A549 (cell line): Measurements from ENCODE around the gene VPS4A. TPM values are rescaled to one million over a fixed set of nuclear protein-coding genes. Genes with fewer than 3 reads are reported as not detected.

Experiments
- ATAC-seq, 2 experiments: fragments of 200-7000 bp in 1 of 2; fragments of >200 bp in 1 of 2; cut with Nextera tagmentation in 1 of 2; cut with Tn5 transposase in 1 of 2; 3 replicates each; pipeline versions ENCODE4 v1.8.0 to v1.9.1; 2018 to 2020; ENCODE audit warnings: mild to moderate bottlenecking in 1 of 2, moderate library complexity in 1 of 2
- CTCF ChIA-PET: fragments of 300-600 bp; sonication (Branson Sonifier 250); formaldehyde crosslinking; extraction: SDS; loops from one replicate; lab custom pipeline; 2021; ENCODE audit warnings: antibody characterized with exemption, inconsistent platforms; lab: Yijun Ruan, JAX
- POLR2A ChIA-PET: fragments of 350-600 bp; formaldehyde crosslinking; extraction: SDS; loops from one replicate; lab custom pipeline; 2021; ENCODE audit warnings: antibody characterized with exemption, inconsistent platforms; lab: Yijun Ruan, JAX
- DNase-seq, 2 experiments: peaks; one replicate each; pipeline versions ENCODE4 v3.0.0 to v3.0.0-alpha.2; 2011 to 2016; ENCODE audit warnings: low read depth in 1 of 2, low spot score in 1 of 2
- FAIRE-seq: peaks from 2 replicates; lab custom pipeline; 2011; peaks lifted over from hg19 to GRCh38; lab: Jason Lieb, UNC
- H3K27ac ChIP-seq, 2 experiments: fragments of >200 bp; sonication (Bioruptor Twin); formaldehyde crosslinking; 3 replicates each; pipeline ENCODE4 v1.5.1; 2016 to 2017
- H3K4me1 ChIP-seq: fragments of >200 bp; sonication (Bioruptor Twin); formaldehyde crosslinking; 3 replicates; pipeline ENCODE4 v1.6.1; 2016
- H3K4me2 ChIP-seq: fragments of >200 bp; sonication (Bioruptor Twin); formaldehyde crosslinking; 3 replicates; pipeline ENCODE4 v1.6.1; 2016
- H3K4me3 ChIP-seq: fragments of >200 bp; sonication (Bioruptor Twin); formaldehyde crosslinking; 3 replicates; pipeline ENCODE4 v1.5.1; 2016
- H3K9me3 ChIP-seq: fragments of >200 bp; sonication (Bioruptor Twin); formaldehyde crosslinking; 3 replicates; pipeline ENCODE4 v1.6.1; 2016
- BHLHE40 ChIP-seq: IDR thresholded peaks from 2 replicates; pipeline ENCODE4 v1.6.1; 2012; ENCODE audit warnings: low read depth, low read length, inconsistent platforms
- CBX8 ChIP-seq: fragments of 200-600 bp; sonication (generic); IDR thresholded peaks from 2 replicates; pipeline ENCODE4 v1.6.1; 2016
- EHF ChIP-seq: fragments of 250-450 bp; sonication (Bioruptor Pico); IDR thresholded peaks from 2 replicates; pipeline ENCODE4 v1.5.0; 2020; ENCODE audit warnings: mild to moderate bottlenecking
- EHMT2 ChIP-seq: fragments of 200-600 bp; sonication (generic); IDR thresholded peaks from 2 replicates; pipeline ENCODE4 v1.6.1; 2016; ENCODE audit warnings: antibody characterized with exemption, low read depth, mild to moderate bottlenecking, moderate library complexity
- EP300 ChIP-seq, 2 experiments: fragments of >200 bp; sonication (Bioruptor Twin); formaldehyde crosslinking; IDR thresholded peaks; 2 replicates in 1 of 2; 3 replicates in 1 of 2; pipeline ENCODE4 v1.6.1; 2016 to 2017
- FOSL2 ChIP-seq, 2 experiments: fragments of 450-650 bp in 1 of 2; fragments of >200 bp in 1 of 2; sonication (Bioruptor Twin) in 1 of 2; formaldehyde crosslinking; IDR thresholded peaks; 2 replicates each; pipeline versions ENCODE4 v1.5.0 to v1.6.1; 2016 to 2020; ENCODE audit warnings: mild to moderate bottlenecking in 1 of 2, moderate library complexity in 1 of 2
- HDAC2 ChIP-seq: fragments of 200-600 bp; sonication (generic); IDR thresholded peaks from 2 replicates; pipeline ENCODE4 v1.6.1; 2016
- HOXA7 ChIP-seq: fragments of 250-450 bp; sonication (Bioruptor Pico); IDR thresholded peaks from 2 replicates; pipeline ENCODE4 v1.5.0; 2020; ENCODE audit warnings: mild to moderate bottlenecking, moderate library complexity
- HOXB13 ChIP-seq: fragments of 250-450 bp; sonication (Bioruptor Pico); IDR thresholded peaks from 2 replicates; pipeline ENCODE4 v1.5.0; 2020; ENCODE audit warnings: low read depth, mild to moderate bottlenecking, moderate library complexity
- HOXB5 ChIP-seq: fragments of 250-450 bp; sonication (Bioruptor Pico); IDR thresholded peaks from 2 replicates; pipeline ENCODE4 v1.5.0; 2020; ENCODE audit warnings: mild to moderate bottlenecking, moderate library complexity
- MAX ChIP-seq: IDR thresholded peaks from 2 replicates; pipeline ENCODE4 v1.6.1; 2012
- PHF8 ChIP-seq: fragments of 200-600 bp; sonication (generic); IDR thresholded peaks from 2 replicates; pipeline ENCODE4 v1.6.1; 2016; ENCODE audit warnings: low read depth, mild to moderate bottlenecking, antibody characterized with exemption, moderate library complexity, borderline replicate concordance
- POLR2A ChIP-seq: IDR thresholded peaks from 2 replicates; pipeline ENCODE4 v1.6.1; 2012; ENCODE audit warnings: mild to moderate bottlenecking, low read length
- RCOR1 ChIP-seq: fragments of 150-350 bp; IDR thresholded peaks from 2 replicates; pipeline ENCODE4 v1.6.1; 2014; ENCODE audit warnings: antibody characterized with exemption, low read length, low read depth
- REST ChIP-seq: fragments of 200-600 bp; sonication (generic); IDR thresholded peaks from 2 replicates; pipeline ENCODE4 v1.6.1; 2016; ENCODE audit warnings: antibody characterized with exemption, mild to moderate bottlenecking, moderate library complexity
- SREBF2 ChIP-seq: fragments of 450-650 bp; IDR thresholded peaks from 2 replicates; pipeline ENCODE4 v1.6.1; 2014; ENCODE audit warnings: mild to moderate bottlenecking, moderate library complexity
- USF2 ChIP-seq: fragments of 450-650 bp; IDR thresholded peaks from 2 replicates; pipeline ENCODE4 v1.6.1; 2014; ENCODE audit warnings: antibody characterized with exemption
- ZC3H11A ChIP-seq: fragments of 450-650 bp; IDR thresholded peaks from 2 replicates; pipeline ENCODE4 v1.6.1; 2014; ENCODE audit warnings: antibody characterized with exemption, mild to moderate bottlenecking
- ZFP36 ChIP-seq: fragments of 450-650 bp; IDR thresholded peaks from 2 replicates; pipeline ENCODE4 v1.6.1; 2014; ENCODE audit warnings: borderline replicate concordance; ENCODE audit not compliant: partially characterized antibody
- ZNF302 ChIP-seq: fragments of 250-450 bp; sonication (Bioruptor Pico); IDR thresholded peaks from 2 replicates; pipeline ENCODE4 v1.9.0; 2021; ENCODE audit warnings: inconsistent platforms, mild to moderate bottlenecking, moderate library complexity
- WGBS: methylation state at CpG from one replicate; pipeline ENCODE4 v1.1.6; 2017; ENCODE audit errors: missing lambda C conversion rate; 5-methylcytosine and 5-hydroxymethylcytosine counted together
- polyA plus RNA-seq, 4 experiments: library from polyadenylated mRNA; depleted of rRNA in 3 of 4; stranded (reverse); fragments of >200 nt; fragmentation: RNase III in 1 of 4; extraction: RNeasy Plus Mini Kit Qiagen cat#74134 plus additional on column Dnase treatment in 1 of 4; gene quantifications; 2 replicates in 3 of 4; 3 replicates in 1 of 4; pipeline ENCODE4 v1.2.3, GENCODE V29; 2011 to 2017

The VPS4A gene
- polyA plus RNA-seq, 2 of the 4 experiments (the other 2 are of a cell fraction) = 12.9 to 28.1 TPM

GRCh38 chr16:69270831-69271230, 40.3 kb upstream of the VPS4A start:
- TF ChIP-seq EHF (CRISPR knock-in tag) (no peak), EP300 (IDR thresholded peaks at IDR 0.05) (no peak), REST (no peak), HDAC2 (no peak), MAX (no peak), ZC3H11A (no peak), HOXB5 (CRISPR knock-in tag) (no peak), FOSL2 (IDR thresholded peaks at IDR 0.05) (no peak), FOSL2 (CRISPR knock-in tag; IDR thresholded peaks at IDR 0.05) (no peak), RCOR1 (no peak), EHMT2 (no peak), POLR2A (no peak), BHLHE40 (no peak), USF2 (no peak), SREBF2 (no peak)
- TF ChIP-seq, all 56 proteins: peak for 0
- no peak for DNase-seq
- H3K4me1 ChIP-seq = no peaks in the 10 kb centered on the region; the same call in 2 of the 3 replicates
- no peak overlapping the region for H3K4me2 ChIP-seq
- ChIA-PET CTCF (interaction anchor here (1.5 kb wide), 1 partner anchor 17 kb away, joined by 3 read pairs; no protein-coding TSS in a partner anchor), POLR2A (no interaction called here)
- no peak for ATAC-seq
- H3K27ac ChIP-seq = no peak overlapping the region
- H3K4me3 ChIP-seq = no peak overlapping the region
- FAIRE-seq = no peak
- no peaks in the 10 kb centered on the region for H3K9me3 ChIP-seq
- 95% methylated on average over 2 of the region's 2 CpGs for WGBS

- Histone ChIP-seq H3K4me3 (no peak overlapping the region), H3K4me1 (no peaks in the 10 kb centered on the region; the same call in 2 of the 3 replicates), H3K9me3 (no peaks in the 10 kb centered on the region)
- TF ChIP-seq HOXB13 (CRISPR knock-in tag) (no peak), POLR2A (no peak), CBX8 (no peak), ZNF302 (CRISPR knock-in tag) (no peak), HOXA7 (CRISPR knock-in tag) (no peak), ZFP36 (no peak)
- TF ChIP-seq, all 56 proteins: peak for 0
- Histone ChIP-seq H3K4me2 (no peak overlapping the region), H3K27ac (no peak overlapping the region)
- 88% methylated on average over 4 of the region's 4 CpGs for WGBS
- ChIA-PET POLR2A (interaction anchor here (0.6 kb wide), 1 partner anchor 81 kb away, joined by 6 read pairs; no protein-coding TSS in a partner anchor), CTCF (interaction anchor here (0.7 to 1.8 kb wide), 3 partner anchors 33 to 123 kb away, joined by 3 to 7 read pairs (median 4); no protein-coding TSS in a partner anchor)
- FAIRE-seq = no peak
- no peak for DNase-seq
- no peak for ATAC-seq
These were observed 38.1 kb upstream of the VPS4A start for GRCh38 chr16:69273009-69273408.

- POLR2A ChIA-PET = no interaction called here
- Histone ChIP-seq H3K4me2 (no peak overlapping the region), H3K4me3 (no peak overlapping the region), H3K4me1 (no peaks in the 10 kb centered on the region; the same call in 2 of the 3 replicates), H3K9me3 (no peaks in the 10 kb centered on the region), H3K27ac (no peak overlapping the region)
- CTCF ChIA-PET = interaction anchor here (0.6 to 2.1 kb wide), 4 partner anchors 12 to 1045 kb away, joined by 3 to 7 read pairs (median 3); no protein-coding TSS in a partner anchor
- no peak for TF ChIP-seq PHF8
- WGBS = 85% methylated on average over 4 of the region's 4 CpGs
- FAIRE-seq = no peak
- ATAC-seq = no peak
- no peak for DNase-seq
These were observed 36.4 kb upstream of the VPS4A start for GRCh38 chr16:69274699-69275235.
